NCI-H1694 treated with DMSO at 0.1 percent for 48 hours (cell line): ENCODE results near the gene RASGRF2.
"Not testable (repeated sequence)": the region's sequence is repeated elsewhere in the genome, so short reads cannot be mapped to it uniquely, and the experiment has no call there.

Experiments used
- DNase-seq: peaks from one replicate; lab custom pipeline; 2025; lab: John Stamatoyannopoulos, UW

Gene RASGRF2

DNA sequence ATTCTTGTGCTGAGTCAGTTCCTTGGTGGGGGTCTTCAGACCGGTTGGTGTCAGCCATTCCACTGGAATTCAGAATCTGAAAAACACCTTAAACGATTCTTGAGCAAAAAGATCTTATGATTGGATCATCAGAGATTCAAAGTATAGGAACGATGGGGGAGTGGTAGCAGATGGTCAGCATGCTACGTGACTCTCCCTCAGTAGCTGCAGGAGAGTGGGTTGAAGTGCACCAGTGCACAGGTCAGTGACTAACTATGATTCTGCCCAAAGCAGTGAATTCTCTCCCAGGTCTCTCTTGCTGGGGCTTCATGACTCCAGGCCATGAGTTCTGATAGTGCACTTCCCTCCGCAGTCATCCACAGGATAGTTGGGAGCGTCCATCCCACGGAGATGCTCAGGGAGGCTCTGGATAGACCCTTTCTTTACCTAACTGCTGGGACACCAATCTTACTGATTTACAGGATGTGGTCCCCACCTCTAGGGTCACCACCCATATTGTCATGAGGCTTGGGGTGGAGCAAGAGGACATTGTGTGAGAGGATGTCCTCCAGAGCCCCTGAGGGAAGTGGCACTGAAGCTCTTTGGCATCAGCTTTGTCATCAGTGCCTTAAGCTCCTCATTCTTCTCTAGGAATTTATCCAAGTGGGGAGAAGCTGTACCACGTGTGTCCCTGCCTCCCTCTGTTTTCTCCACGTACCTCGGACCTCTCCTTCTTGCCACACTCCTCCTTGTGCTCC is 62.0 kb downstream of the RASGRF2 start:
- DNase-seq, result no peak

DNA sequence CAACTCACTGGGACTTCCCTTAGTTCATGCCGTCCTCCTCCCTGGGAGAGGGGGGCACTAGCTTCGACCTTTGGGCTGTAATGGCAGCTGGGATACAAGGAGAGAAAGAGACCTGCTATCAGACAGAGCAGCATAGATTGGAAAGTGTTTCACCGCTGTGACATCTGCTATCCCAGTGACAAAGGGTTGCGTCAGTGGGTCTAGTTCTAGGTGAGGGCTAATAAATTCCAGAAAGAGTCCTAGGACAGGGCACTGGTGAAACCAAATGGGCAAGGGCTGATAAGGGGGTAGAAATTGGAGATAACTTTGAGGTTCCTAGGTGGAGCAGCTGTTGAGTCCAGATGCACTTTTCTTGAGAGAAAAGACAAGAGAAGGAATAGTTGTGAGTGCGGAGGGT is 62.5 kb downstream of the RASGRF2 start:
- DNase-seq, result no peak

DNA sequence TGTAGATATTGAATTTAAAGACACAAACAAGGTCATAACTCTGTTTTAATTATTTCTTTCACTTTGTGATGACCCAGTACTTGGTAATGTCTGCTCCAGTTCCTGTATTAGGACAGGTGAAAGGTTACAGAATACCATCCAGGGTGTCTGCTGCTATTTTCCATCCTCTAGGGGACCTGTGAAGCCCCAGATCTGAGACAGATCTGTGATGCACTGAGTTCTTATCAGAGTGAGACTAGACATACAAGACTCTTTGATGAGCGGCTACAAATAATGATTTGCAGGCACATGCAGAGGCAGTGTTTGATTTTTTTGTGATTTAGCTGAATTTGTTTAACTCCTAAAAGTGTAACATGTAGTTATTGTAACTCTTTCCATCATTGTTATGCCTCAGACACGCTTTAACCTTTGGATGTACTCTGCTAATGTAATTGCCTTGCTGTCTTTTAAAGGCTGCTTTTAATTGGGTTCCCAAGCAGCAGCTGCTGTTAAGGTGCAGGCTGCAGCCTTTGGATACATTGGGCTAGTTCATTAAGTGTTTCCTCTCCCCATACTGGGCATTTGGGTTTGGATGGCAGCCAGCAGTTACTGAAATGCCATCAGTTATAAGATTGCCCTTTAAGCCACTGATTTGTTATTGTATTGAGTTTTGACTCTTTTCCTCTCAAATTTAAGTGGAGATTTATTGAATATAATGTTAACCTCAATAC is 63.3 kb downstream of the RASGRF2 start:
- no peak for DNase-seq

DNA sequence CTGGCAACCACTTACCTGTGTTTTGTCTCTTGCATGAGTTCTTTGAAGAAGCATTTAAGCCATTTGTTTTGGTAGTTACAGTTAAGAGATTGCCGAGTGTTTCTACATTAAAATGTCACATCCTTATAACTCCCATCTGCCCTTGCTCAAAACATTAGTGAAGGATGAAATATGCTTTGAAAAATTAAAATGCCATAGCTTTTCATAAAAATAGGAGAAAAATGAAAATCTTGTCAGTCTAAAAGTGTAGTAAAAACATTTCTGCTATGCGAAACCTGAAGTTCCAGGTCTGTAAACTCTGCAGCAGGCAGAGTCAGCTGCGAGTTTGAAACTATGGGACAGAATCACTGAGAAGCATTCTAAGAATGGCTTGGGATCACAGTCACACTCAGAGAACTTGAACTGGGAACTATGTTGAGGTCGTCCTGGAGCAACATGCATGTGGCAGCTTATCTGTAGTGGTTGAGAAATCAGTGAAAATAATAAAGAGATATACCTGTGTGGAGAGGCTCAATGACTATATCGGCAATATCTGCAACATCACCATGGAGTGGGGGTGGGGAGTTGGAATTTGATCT is 67.4 kb downstream of the RASGRF2 start:
- no peak for DNase-seq

DNA sequence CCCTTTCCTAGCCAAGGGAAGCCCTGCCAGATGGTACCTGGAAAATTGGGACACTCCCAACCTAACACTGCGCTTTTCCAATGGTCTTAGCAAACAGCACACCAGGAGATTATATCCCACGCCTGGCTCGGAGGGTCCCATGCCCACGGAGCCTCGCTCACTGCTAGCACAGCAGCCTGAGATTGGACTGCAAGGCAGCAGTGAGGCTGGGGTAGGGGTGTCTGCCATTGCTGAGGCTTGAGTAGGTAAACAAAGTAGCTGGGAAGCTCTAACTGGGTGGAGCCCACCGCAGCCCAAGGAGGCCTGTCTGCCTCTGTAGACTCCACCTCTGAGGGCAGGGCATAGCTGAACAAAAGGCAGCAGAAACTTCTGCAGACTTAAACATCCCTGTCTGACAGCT is 68.7 kb downstream of the RASGRF2 start:
- DNase-seq, result not testable (repeated sequence)

DNA sequence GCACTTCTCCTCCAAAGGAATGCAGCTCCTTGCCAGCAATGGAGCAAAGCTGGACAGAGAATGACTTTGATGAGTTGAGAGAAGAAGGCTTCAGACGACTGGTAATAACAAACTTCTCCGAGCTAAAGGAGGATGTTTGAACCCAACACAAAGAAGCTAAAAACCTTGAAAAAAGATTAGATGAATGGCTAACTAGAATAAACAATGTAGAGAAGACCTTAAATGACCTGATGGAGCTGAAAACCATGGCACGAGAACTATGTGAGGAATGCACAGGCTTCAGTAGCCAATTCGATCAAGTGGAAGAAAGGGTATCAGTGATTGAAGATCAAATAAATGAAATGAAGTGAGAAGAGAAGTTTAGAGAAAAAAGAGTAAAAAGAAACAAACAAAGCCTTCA is 69.6 kb downstream of the RASGRF2 start:
- not testable (repeated sequence) for DNase-seq

DNA sequence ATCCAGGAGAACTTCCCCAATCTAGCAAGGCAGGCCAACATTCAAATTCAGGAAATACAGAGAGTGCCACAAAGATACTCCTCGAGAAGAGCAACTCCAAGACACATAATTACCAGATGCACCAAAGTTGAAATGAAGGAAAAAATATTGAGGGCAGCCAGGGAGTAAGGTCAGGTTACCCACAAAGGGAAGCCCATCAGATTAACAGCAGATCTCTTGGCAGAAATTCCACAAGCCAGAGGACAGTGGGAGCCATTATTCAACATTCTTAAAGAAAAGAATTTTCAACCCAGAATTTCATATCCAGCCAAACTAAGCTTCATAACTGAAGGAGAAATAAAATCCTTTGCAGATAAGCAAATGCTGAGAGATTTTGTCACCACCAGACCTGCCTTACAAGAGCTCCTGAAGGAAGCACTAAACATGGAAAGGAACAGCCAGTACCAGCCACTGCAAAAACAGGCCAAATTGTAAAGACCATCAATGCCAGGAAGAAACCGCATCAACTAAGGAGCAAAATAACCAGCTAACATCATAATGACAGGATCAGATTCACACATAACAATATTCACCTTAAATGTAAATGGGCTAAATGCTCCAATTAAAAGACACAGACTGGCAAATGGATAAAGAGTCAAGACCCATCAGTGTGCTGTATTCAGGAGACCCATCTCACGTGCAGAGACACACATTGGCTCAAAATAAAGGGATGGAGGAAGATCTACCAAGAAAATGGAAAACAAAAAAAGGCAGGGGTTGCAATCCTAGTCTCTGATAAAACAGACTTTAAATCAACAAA is 70.3 kb downstream of the RASGRF2 start:
- not testable (repeated sequence) for DNase-seq

DNA sequence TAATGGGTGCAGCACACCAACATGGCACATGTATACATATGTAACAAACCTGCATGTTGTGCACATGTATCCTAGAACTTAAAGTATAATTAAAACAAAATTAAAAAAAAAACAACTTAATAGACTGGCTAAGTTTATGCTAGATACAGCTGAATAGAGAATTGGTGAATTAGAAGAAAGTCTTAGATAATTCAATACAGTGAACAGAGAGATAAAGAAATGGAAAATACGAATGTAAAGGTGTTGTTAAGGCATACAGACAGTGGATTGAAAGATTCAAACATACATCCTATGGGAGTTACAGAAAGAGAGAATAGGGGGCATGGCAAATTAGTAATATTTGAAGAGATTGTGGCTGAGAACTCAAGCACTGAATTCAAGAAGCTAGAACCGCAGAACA is 75.4 kb downstream of the RASGRF2 start:
- no peak for DNase-seq

DNA sequence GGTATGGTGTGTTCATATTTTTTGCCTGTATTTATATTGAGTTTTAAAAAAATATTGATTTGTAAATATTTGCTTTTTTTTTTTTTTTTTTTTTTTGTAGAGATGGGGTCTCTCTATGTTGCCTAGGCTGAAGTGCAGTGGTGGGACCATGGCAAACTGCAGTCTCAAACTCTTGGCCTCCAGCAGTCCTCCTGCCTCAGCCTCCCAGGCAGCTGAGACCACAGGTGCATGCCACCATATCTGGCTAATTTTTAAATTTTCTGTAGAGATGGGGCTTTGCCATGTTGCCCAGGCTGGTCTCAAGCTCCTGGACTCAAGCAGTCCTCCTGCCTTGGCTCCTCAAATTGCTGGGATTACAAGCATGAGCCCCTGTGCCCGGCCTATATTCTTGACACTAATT is 78.3 kb downstream of the RASGRF2 start:
- no peak for DNase-seq

DNA sequence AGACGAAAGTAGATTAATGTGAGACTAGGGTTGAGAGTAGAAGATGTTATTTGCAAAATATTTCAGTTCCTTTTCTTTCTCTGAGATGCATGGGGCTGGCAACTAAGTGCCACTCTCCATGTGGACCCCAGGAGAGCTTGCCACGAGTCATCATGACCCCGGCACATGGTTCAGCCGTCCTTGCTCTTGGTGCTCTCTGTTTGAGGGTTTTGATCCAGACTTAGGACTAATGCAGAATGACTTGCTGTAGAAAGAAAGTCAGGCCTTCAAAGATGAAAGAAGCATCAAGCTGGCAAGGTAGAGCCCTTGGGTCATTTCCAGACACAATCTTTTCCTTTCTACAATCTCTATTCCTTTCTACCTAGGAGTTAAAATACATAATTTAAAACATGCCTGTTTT is 84.7 kb downstream of the RASGRF2 start:
- DNase-seq, result no peak

DNA sequence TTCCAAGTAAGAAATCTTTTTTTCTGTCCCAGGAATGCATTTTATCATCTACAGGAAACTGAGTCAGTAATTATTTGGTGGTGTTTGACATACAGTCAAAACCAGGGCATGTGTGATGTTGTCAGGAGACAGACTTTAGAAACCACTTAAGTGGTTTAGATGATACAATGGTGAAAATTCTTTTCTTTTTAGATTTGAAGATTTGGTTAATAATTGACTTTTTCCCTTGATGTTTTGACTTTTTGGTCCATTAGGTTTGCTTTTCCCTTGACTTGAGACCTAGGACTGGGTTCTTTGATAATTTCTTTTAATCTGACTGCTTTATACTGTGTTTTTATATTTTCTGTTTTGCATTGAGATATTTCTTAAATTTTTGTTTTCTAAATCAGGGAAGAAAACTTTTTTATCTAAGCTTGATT is 85.2 kb downstream of the RASGRF2 start:
- DNase-seq, result no peak

DNA sequence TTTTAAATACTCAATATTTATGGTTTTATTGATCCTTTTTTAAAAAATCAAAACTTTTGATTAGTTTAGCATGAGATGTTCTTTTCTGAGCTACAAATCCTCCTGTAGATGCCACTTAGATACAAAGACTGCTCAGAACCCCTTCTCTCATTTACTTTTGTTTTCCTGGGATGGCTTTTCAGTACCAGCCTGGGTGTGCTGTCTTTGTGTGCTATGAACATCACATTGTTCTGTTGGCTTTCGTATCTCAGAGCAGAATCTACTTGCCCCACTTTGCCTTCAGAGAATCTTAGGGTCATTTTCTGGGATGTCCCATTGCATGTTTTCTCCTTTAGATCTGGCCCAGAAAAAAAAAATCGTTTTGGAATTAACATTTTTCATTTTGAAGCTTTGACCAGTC is 85.9 kb downstream of the RASGRF2 start:
- no peak for DNase-seq

DNA sequence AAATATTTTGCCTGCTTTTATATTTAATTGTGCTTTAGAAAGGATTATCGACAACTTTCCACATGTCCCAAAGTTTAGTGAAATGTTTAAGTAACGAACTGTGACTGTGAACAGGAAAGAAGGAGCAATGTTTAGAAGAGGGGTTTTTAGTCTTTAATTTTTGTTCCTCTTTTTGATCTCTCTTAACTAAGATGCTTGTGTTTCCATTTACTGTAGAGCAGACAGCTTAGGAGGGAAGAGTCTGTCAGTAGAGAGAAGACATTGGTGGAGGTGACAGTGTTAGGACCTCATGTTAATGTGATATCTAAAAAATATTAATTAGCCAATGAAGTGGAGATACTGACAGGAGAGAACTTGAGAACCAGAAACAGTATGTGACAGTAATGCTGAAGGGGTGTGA is 92.2 kb downstream of the RASGRF2 start:
- no peak for DNase-seq

DNA sequence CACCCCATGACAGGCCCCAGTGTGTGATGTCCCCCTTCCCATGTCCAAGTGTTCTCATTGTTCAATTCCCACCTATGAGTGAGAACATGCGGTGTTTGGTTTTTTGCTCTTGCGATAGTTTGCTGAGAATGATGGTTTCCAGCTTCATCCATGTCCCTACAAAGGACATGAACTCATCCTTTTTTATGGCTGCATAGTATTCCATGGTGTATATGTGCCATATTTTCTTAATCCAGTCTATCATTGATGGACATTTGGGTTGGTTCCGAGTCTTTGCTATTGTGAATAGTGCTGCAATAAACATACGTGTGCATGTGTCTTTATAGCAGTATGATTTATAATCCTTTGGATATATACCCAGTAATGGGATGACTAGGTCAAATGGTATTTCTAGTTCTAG is 93.1 kb downstream of the RASGRF2 start:
- DNase-seq, result not testable (repeated sequence)

DNA sequence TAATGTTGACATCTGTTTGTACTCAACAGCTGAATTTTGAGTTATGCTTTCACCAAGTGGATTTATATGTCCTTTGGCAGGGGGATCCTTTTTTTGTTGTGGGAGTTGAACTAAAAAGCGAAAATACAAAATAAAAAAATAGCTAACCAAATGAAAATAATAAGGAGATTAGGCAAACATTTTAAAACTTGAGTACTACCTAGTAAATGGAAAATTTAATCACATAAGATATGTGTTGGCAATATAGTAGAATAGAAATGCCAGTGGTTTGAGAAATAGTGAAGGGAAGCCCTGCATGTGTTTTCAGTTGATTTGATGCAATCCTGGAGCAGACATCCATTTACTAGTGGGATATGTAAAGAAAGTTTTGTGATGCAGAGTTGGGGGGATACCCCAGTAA is 98.0 kb downstream of the RASGRF2 start:
- DNase-seq, result no peak

DNA sequence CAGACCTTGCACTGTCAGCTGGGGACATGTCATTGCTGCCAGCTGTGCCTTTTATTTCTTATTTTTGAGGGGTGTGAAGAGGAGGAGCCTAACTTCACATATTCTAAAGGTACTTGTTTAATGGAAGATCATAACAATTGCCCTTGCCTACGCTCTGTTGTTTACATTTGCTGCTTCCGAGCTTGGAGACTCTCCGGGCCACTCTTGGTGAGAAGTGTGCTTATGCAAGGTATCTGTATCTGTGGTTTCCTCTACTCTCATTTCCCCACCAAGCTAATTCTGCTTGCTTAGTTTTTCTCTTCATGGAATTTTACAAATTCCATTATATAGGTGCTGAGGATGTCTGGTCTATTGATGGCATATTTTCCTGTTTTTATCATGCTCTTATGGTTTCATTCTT is 105.3 kb downstream of the RASGRF2 start:
- DNase-seq, result no peak

DNA sequence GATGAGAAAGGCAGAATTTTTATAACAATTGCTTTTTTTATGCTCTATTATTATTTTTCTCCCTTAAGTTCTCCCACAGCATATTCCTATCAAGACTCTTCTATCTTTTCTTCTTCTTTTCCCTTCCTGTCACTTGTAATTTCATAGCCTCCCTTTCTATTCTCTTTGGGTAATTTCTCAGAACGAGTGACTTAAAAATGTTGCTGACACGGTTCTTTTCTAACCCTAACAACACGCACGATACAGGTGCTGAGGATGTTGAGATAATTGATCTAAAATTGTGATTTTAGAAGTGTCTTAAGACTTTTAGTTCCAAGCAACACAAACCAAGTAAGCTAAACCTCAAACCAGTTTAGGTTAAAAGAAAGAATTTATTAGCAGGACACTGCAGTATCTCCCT is 105.9 kb downstream of the RASGRF2 start:
- DNase-seq, result no peak

DNA sequence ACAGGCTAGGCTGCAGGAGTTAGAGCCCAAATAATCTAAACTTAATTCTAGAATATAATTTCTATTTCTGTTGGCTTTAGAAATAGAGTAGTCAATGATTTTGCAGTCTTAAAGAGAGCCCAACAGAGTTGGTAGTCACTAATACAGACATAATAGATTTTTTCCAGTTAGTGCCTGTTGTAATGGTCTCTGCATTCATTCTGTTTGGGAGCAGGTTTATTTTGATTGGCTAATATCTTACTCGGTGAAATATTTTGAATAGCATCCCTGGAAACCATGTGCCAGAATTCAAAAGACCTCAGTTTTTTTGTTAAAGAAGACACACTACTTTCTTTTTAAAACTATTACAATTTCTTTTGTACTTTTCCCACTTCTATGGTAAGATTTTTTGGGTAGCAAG is 107.2 kb downstream of the RASGRF2 start:
- no peak for DNase-seq

DNA sequence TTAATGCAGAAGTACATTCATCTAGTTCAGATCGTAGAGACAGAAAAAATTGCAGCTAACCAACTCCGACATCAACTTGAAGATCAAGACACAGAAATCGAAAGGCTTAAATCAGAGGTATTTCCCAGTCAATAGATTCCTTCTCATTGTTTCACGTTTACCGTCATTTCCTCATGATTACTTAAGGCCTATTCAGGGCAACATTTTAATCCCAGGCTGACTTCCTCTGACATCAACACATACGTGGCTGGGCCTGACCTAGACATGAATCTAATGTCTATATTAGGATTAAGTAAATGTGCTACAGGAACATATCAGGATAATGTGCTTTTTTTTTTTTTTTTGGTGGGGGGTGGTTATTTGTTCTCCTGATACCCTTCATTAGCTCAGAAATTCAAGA is 107.9 kb downstream of the RASGRF2 start:
- no peak for DNase-seq

DNA sequence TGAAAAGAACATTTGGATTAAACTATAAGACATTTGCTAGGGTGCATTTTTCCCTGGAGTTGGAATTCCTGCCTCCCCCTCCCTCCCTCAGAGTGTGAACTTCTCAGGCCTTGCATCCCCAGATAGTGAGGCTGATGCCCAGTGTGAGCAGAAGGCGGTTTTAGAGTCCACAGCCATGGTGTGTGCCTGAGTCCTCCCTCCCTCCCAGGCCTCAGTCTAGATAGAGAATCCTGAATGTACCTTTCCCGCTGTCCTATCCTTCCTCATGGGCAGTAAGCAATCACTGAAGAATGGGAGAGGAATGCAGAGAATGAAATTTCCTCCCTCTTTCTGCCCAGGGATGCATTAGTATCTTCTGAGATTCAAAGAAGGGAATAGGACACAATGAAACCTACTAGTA is 108.5 kb downstream of the RASGRF2 start:
- no peak for DNase-seq

DNA sequence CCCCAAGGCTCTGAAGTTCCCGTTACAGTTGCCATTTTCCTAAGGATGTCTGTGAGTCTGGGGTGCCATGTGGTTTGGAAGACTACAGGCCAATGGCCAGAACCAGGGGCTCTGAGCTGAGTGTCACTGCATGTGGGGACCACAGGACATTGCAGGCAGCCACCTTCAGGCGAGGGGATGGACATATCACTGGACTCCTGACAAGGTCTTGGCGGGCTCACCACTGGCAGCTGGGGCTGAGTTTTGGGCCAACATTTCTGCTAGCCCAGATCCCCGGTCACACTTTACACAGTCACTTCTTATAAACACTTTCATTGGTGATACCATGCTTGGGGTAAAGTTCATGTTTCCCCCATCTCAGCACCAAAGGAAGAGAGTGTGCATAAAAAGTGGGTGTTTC is 109.8 kb downstream of the RASGRF2 start:
- no peak for DNase-seq

DNA sequence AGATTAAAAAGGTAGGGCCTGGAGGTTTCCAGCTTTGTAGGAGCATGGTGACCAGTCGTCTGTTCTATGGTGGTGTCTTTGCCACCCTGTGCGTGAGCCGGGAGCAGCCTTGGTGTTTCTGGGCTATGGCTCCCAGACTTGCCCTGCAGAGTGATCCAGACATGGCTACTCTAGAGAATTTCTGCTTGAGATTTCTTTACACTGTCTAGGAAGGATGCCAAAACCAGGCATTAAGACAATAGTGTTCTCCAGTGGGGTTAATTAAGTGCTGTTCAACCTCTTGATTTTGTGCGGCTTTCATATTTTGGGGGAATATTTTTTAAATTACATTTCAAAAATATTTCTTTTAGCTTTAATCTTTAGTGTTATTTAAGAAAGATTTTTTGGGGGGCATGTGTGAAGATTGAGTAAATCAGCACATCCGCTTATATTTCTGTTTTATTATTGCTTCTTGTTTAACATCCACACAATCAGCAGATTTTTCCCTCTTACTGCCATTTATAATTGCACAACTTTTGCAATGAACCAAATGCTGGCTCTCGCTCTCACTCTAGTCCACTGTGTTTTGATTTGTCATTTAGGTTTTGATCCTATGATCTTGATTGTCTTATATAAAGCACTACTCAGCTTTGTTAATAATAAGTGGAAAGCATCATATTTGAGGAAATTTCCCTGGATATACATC is 110.5 kb downstream of the RASGRF2 start:
- DNase-seq, result no peak
